GM23338 (cell line): Measurements from ENCODE around the gene ABI3.

Source experiments
- CTCF ChIP-seq, 2 experiments: fragments of 200-600 bp in 1 of 2; sonication (generic) in 1 of 2; conservative IDR thresholded peaks; 2 replicates each; pipeline versions ENCODE4 v1.5.1 to v1.6.1; 2016 to 2017; ENCODE audit warnings: antibody characterized with exemption in 2 of 2, low read depth in 2 of 2, mild to moderate bottlenecking in 2 of 2, moderate library complexity in 1 of 2
- EZH2 ChIP-seq: fragments of 200-600 bp; sonication (generic); IDR thresholded peaks from one replicate; pipeline ENCODE4 v1.8.0; 2017; ENCODE audit warnings: antibody characterized with exemption, mild to moderate bottlenecking, low read depth; ENCODE audit not compliant: unreplicated experiment
- POLR2AphosphoS5 ChIP-seq: IDR thresholded peaks from 2 replicates; pipeline ENCODE4 v1.6.1; 2016; ENCODE audit warnings: antibody characterized with exemption, low read depth
- TF ChIP-seq, protein P1 (sequence below): IDR thresholded peaks from one replicate; pipeline ENCODE4 v1.6.1; 2018; ENCODE audit warnings: antibody characterized with exemption; ENCODE audit not compliant: unreplicated experiment

- no peak for TF ChIP-seq POLR2AphosphoS5
- TF ChIP-seq, protein P1, sequence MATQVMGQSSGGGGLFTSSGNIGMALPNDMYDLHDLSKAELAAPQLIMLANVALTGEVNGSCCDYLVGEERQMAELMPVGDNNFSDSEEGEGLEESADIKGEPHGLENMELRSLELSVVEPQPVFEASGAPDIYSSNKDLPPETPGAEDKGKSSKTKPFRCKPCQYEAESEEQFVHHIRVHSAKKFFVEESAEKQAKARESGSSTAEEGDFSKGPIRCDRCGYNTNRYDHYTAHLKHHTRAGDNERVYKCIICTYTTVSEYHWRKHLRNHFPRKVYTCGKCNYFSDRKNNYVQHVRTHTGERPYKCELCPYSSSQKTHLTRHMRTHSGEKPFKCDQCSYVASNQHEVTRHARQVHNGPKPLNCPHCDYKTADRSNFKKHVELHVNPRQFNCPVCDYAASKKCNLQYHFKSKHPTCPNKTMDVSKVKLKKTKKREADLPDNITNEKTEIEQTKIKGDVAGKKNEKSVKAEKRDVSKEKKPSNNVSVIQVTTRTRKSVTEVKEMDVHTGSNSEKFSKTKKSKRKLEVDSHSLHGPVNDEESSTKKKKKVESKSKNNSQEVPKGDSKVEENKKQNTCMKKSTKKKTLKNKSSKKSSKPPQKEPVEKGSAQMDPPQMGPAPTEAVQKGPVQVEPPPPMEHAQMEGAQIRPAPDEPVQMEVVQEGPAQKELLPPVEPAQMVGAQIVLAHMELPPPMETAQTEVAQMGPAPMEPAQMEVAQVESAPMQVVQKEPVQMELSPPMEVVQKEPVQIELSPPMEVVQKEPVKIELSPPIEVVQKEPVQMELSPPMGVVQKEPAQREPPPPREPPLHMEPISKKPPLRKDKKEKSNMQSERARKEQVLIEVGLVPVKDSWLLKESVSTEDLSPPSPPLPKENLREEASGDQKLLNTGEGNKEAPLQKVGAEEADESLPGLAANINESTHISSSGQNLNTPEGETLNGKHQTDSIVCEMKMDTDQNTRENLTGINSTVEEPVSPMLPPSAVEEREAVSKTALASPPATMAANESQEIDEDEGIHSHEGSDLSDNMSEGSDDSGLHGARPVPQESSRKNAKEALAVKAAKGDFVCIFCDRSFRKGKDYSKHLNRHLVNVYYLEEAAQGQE, result no peak
- TF ChIP-seq CTCF (conservative IDR thresholded peaks at IDR 0.05; ENCODE audit: low read depth in 2 of 2), result no peak
- no peak for TF ChIP-seq EZH2
Observed at GRCh38 chr17:49242813-49243212, 32.3 kb downstream of the ABI3 start.
